ENCODE results near the gene PPP1R9A.

Gene PPP1R9A

DNA sequence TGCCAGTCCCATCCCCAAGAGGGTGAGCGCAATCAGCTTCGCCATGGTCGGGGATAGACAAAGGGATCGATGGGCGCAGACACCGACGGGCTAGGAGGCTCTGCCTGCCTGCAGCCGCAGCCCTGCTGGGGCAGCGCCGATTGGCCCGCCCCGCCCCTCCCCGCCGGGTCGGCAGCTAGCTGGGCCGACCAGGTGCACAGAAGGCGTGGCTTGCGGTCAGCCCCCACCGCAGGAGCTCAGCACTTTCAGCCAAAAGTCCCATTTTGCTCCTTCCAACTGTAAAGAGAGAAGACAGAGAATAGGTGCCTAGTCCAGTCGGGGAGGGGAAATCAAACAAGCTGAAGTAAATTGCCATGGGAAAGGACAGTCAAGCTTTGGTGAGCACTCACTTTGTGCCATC, 417.0 kb downstream of the PPP1R9A start, which contains the start of gene PON1:
TSS of gene PON1 (minus strand) at position 102 of the 400 bp plus-strand sequence. CDS start at position 45, 57 bp downstream.
- DNase-seq = peak; percentile 61

GRCh38 chr7:95327356-95327755, 420.0 kb downstream of the PPP1R9A start:
- no peak for DNase-seq

DNA sequence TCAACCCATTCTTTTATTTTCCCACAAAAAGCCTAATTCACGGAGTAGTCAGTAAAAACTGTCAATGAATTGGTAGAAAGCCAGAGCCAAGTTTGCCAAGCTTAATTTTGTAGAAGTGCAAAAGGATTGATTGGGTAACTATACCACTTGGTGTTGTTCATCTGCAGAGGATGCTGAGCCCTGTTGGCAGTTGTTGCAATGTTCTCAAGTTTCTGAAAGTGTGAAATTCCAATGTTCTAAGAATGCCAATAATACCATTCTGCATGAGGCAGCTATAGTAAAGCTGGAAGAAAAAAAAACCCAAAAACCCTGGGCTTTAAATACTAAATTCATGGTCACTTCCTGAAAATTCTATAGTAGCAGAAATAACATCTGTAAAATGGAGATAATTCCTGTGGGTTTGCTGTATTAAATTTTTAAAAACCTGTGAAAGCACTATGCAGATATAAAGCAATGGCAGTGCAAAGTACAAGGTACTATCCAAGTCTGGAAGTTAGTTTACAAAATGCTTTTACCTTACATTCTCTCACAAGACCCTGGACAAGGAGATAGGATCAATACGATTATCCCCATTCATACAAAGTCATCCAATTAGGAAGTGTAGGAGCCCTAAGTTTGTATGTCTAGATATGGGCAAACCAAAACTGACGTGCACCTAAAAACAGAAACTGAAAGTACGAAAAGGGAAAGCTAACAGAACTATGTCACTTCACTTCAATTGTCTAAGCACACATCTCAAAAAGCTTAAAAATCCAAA, 423.0 kb downstream of the PPP1R9A start:
- DNase-seq = peak; percentile 13

- no peak for DNase-seq
Observed at GRCh38 chr7:95330961-95331337, 423.6 kb downstream of the PPP1R9A start.

GRCh38 chr7:95334447-95334846, 427.1 kb downstream of the PPP1R9A start:
- DNase-seq = no peak

DNA sequence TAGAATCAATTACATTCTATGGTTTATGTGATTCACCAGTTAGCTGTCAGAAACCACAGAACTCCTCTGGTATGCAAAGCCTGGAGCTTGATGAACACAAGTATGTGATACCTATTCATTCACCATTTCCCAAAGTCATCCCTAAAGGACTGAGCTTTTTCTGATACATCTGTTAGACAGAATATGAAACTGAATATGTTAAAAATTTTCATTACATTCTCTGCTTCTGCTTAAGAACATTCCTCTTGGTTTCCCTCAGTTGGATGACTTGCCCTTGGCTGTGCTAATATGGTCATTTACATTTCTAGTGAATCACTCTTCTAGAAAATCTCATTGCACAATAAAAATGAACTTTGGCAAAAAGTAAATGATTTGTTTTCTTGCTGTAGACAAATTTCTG, 427.7 kb downstream of the PPP1R9A start:
- DNase-seq = no peak

DNA sequence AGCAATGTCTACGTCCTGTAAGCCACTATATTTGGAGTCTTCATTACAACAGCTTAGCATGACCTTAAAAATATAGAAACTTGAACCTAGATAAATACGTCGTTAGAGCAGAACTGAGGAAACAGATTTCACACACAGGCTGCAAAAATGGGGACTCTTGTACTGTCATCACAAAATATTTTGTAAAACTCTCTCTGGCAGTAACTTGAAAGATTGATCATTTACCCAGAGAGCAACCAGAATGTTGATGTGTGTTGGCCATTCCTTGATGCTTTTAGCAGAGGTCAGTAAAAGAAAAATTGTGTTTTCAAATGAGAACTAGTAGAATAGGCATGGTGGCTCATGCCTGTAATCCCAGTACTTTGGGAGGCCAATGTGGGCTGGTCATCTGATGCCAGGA, 431.4 kb downstream of the PPP1R9A start:
- no peak for DNase-seq

DNA sequence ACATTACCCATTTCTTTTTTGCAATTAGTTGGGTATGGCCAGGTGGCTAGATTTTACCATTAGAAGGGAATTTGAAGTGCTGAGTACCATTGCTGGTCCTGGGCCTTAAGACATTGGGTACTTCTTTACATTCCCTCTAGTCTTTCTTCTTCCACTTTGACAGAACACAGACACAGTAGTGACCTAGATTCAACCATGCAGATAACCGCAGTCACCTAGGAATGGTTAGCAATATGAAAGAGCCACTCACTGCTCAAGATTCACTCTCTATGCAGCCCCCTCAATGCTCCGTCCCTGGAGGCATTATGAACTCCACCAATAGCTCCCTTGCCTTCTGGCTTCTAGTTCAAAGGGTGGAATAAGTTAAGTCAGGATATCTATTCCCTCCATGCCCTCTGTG, 433.1 kb downstream of the PPP1R9A start:
- no peak for DNase-seq

GRCh38 chr7:95342029-95342428, 434.6 kb downstream of the PPP1R9A start:
- no peak for DNase-seq

- DNase-seq = peak; percentile 30
Observed at GRCh38 chr7:95342642-95343307, 435.4 kb downstream of the PPP1R9A start.

Data from DMS53 (cell line).